ENCODE data around the gene ID1. TPM values are rescaled to one million over a fixed set of nuclear protein-coding genes. Genes with fewer than 3 reads are reported as not detected.

ID1 gene
- total RNA-seq, 1 experiment from 2014 or later, result 360 TPM

DNA sequence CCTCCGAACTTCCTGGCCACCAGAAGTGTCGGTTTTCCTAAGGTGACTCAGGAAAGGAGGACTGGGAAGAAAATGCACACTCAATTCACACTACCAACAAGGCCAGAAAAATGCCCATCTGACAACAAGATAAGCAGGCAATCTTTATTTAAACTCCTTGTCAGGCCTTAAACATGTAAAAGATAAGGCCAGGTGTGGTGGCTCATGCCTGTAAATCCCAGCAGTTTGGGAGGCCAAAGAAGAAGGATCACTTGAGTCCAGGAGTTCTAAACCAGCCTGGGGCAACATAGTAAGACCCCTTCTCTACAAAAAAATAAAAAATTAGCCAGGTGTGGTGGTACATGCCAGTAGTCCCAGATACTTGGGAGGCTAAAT, 7.6 kb upstream of the ID1 start:
- Histone ChIP-seq H4K8ac (replicated peaks; ENCODE audit: insufficient read length, low read depth, low read length) (no peak overlapping the region), H3K23me2 (ENCODE audit: insufficient read length, low read depth, low read length, poor library complexity, severe bottlenecking) (no peaks in the 10 kb centered on the region), H4K91ac (ENCODE audit: insufficient read length, low read depth, low read length) (no peak overlapping the region), H3K4me1 (ENCODE audit: insufficient read depth, low read length) (peaks cover 5% of the 10 kb centered on the region; the same call in 1 of the 2 replicates), H3K79me2 (ENCODE audit: insufficient read depth, low read length) (no peaks in the 10 kb centered on the region), H3K14ac (ENCODE audit: insufficient read depth, low read length) (no peak overlapping the region), H3K27me3 (ENCODE audit: insufficient read depth, low read length) (no peaks in the 10 kb centered on the region), H4K20me1 (ENCODE audit: control insufficient read depth, insufficient read depth, insufficient read length) (no peaks in the 10 kb centered on the region), H3K27ac (ENCODE audit: insufficient read length, low read depth, low read length) (no peak overlapping the region), H2BK12ac (ENCODE audit: insufficient read length, low read depth, low read length) (no peak overlapping the region), H2AK5ac (ENCODE audit: insufficient read length, low read length) (no peak overlapping the region), H2BK120ac (ENCODE audit: low read depth, low read length, poor library complexity, severe bottlenecking) (no peak overlapping the region), H3K4ac (ENCODE audit: low read depth, low read length) (no peak overlapping the region), H3K79me1 (ENCODE audit: insufficient read depth, low read depth, low read length, poor library complexity, severe bottlenecking) (no peaks in the 10 kb centered on the region), H2BK20ac (ENCODE audit: low read depth, low read length, poor library complexity, severe bottlenecking) (no peak overlapping the region), H2BK5ac (ENCODE audit: insufficient read length, low read length) (no peak overlapping the region), H4K5ac (ENCODE audit: insufficient read length, low read depth, low read length) (no peak overlapping the region), H3K9ac (ENCODE audit: extremely low read depth, insufficient read length, low read length) (no peak overlapping the region), H3K56ac (ENCODE audit: insufficient read length, low read depth, low read length) (no peak overlapping the region), H3T11ph (ENCODE audit: low read length) (no peak overlapping the region), H3K18ac (ENCODE audit: insufficient read length, low read depth, low read length) (no peak overlapping the region), H3K4me2 (ENCODE audit: insufficient read depth, insufficient read length, low read length) (no peak overlapping the region), H2BK15ac (ENCODE audit: low read depth, low read length) (no peak overlapping the region), H2AFZ (ENCODE audit: low read length) (no peak overlapping the region), H3K9me3 (ENCODE audit: control insufficient read depth, low read depth, low read length) (no peaks in the 10 kb centered on the region), H3K23ac (ENCODE audit: insufficient read length, low read depth, low read length) (no peak overlapping the region)
- Mint-ChIP-seq H3K4me1 (peaks cover 39 to 42% of the 10 kb centered on the region in 2 experiments), H3K27ac (peak overlapping the region; percentile 66 to 95 (median 78); a peak in 3 of 7 replicates), H3K9me3 (no peaks in the 10 kb centered on the region; a peak in 2 of 5 replicates), H3K27me3 (ENCODE audit: low read depth) (no peaks in the 10 kb centered on the region; the same call in 1 of the 2 replicates), H3K4me3 (no peak overlapping the region), H3K36me3 (ENCODE audit: insufficient read depth in 1 of 3, low read depth in 3 of 3) (no peaks in the 10 kb centered on the region; a peak in 1 of 7 replicates)
- no peak for DNase-seq
- WGBS (ENCODE audit: extremely low coverage, insufficient read length, low lambda C conversion rate), result no CpG with 5 or more reads among the region's 2 CpGs
- TF ChIP-seq, protein P1, sequence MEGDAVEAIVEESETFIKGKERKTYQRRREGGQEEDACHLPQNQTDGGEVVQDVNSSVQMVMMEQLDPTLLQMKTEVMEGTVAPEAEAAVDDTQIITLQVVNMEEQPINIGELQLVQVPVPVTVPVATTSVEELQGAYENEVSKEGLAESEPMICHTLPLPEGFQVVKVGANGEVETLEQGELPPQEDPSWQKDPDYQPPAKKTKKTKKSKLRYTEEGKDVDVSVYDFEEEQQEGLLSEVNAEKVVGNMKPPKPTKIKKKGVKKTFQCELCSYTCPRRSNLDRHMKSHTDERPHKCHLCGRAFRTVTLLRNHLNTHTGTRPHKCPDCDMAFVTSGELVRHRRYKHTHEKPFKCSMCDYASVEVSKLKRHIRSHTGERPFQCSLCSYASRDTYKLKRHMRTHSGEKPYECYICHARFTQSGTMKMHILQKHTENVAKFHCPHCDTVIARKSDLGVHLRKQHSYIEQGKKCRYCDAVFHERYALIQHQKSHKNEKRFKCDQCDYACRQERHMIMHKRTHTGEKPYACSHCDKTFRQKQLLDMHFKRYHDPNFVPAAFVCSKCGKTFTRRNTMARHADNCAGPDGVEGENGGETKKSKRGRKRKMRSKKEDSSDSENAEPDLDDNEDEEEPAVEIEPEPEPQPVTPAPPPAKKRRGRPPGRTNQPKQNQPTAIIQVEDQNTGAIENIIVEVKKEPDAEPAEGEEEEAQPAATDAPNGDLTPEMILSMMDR (conservative IDR thresholded peaks at IDR 0.05), result no peak
